Occipital lobe (tissue), 2 donors: Measurements from ENCODE around the gene PLCB4. TPM values are rescaled to one million over a fixed set of nuclear protein-coding genes. Genes with fewer than 3 reads are reported as not detected.

ENCODE experiments used
- DNase-seq: peaks from one replicate; lab custom pipeline; 2025; lab: John Stamatoyannopoulos, UW
- total RNA-seq: library from RNA; depleted of rRNA; stranded (reverse); fragments of >200 nt; gene quantifications from one replicate; pipeline ENCODE4 v1.2.3, GENCODE V29; 2014

PLCB4 gene
- total RNA-seq, 1 donor from 2014 or later, result 12.6 TPM

- DNase-seq, result no peak
Observed at GRCh38 chr20:9491324-9491723, 422.4 kb downstream of the PLCB4 start.

DNA sequence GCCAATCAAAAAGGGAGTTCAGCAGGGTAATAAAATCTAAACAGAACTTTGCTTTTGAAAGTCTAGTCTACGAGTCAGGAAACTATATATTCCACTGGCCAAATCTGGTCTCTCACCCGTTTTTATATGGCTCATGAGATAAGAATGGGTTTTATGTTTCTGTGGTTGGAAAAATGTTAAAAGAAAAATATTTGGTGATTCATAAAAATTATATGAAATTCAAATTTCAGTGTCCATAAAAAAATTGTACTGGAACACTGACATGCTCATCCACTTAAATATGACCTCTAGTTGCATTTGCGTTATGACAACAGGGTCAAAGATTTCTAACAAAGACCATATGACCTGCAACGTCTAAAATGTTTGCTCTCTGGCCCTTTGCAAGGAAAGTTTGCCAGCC lies 423.2 kb downstream of the PLCB4 start:
- DNase-seq, result no peak

GRCh38 chr20:9493803-9494202 lies 424.9 kb downstream of the PLCB4 start:
- DNase-seq, result no peak

GRCh38 chr20:9495701-9496100 lies 426.8 kb downstream of the PLCB4 start:
- DNase-seq, result no peak

GRCh38 chr20:9496155-9496554 lies 427.3 kb downstream of the PLCB4 start:
- DNase-seq, result no peak

DNA sequence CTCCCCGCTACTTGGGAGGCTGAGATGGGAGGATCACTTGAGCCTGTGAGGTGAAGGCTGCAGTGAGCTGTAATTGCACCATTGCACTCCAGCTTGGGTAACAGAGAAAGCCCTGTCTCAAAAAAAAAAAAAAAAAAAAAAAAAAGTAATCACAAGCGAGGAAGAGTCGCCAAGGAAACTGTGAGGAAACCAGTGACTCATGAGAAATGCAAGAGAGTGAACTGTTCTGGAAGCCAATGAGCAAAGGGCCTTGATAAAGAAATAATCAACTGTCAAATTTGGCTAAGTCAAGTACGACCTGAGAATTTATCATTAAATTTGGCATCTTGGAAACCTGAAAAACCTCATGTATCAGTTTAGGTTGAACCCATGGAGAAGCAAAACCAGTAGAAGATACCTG lies 429.4 kb downstream of the PLCB4 start:
- no peak for DNase-seq

GRCh38 chr20:9499126-9499899 lies 430.4 kb downstream of the PLCB4 start:
- no peak for DNase-seq

DNA sequence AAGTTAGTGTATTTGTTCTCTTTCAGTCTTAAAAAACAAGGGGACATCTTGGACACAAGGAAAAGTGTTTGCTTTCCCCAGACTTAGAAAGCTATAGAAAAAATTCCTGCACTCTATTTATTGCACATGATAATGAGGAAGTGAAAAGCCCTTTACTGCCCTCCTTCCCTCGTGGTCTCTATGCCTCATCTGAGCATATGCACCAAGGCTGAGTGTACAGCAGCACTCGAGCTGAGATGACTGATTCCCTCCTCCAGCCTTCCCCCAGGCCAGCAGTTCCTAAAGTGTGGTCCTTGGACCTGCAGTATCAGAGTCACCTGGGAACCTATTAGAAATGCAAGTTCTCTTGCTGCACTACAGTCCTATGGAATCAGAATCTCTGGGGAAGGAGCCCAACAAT lies 431.2 kb downstream of the PLCB4 start:
- no peak for DNase-seq

DNA sequence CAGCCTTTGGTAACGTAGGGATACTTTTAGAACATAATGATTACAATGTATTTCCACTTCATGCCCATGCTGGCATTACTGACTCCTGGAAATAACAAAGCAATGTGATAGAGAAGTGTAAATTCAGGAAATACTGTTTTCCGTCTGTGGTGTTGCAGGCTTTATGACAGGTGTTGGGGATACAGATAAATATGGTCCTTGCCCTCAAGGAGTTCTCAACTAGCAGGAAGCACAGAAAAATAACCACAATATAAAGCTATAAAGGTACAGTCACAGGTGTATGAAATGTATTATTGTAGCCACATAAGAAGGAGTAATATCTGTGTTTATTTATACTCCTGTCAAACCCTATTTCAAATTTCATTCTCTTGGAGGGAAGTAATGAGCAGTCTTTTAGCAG lies 432.6 kb downstream of the PLCB4 start:
- no peak for DNase-seq

DNA sequence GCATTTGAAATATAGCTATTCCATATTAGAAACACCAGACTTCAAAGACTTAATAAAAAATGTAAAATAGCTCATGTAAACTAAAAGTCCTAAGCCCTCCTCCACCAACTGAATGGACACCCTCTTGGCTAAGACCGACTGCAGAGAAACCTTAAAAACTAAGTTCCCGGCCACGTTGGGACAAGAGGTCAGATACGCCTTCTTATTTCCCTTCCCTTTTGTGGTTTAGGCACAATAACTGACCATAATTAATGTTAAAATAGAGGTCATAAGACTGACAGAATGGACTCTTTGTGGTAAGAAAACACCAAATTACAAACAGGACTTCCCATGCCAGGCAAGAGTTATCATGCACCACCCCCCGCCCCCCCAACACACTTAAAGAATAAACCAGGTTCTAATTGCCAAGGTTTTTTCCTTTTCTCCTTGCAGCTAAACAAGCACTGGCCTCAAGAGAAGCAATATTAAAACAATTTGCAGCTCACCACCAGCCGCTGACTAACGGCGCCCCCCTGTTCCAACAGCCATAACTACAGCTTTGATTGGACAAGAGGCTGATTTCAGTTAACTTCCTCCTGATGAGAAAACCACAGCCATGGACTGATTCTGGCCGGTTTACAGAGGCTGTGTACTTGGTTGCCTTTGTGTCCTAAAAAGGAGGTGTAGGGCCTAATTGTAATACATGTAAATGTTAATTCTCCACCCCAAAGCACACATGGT lies 434.8 kb downstream of the PLCB4 start:
- DNase-seq, result no peak

DNA sequence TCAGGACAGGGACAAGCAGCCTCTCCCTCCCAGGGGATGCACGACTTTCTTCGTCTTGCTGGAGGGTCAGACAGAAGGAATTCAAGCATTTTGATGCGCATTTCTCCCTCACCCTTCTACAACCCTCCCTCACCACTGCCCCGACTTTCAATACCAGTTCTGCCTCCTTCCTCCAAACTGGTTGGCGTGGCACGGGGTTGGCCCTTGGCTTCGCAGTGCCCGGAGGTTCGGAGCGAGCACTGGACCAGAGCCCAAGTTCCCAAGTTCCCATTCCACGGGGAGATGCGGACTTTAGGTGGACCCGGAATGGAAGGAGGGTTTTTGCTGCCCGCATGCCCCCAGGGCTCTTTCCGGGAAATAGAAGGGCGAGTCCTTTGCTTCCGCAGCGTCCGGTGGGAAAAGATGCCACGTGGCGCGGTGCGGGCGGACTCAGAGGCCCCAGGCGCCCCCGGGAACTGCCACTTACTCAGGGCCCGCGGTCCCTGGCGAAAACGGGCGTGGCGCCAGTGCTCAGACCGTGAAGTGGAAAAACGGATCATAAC lies 437.5 kb downstream of the PLCB4 start:
- no peak for DNase-seq

- no peak for DNase-seq
Observed at GRCh38 chr20:9506964-9507369, 438.1 kb downstream of the PLCB4 start.

GRCh38 chr20:9507544-9508239 lies 438.8 kb downstream of the PLCB4 start:
- DNase-seq, result no peak

DNA sequence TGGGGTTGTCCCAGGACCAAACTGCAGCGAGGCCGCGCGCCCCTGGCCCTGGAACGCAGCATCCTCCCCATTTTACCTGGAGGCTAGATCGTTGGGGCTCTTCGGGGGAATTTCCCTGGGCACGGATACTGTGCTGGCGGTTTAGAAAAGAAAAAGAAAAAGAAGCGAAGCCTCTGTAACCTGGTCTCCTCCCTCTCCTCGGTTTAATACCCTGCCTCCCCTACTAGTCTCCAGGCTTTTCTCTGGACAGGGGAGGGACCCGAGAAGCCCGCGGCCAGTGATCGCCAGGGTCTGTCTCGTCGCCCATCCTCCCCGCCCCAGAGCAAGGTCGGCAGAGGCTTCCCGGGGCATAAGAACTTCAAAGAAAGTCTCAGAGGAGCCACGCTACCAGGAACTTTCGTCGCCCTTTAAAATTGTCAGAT lies 439.4 kb downstream of the PLCB4 start:
- no peak for DNase-seq

DNA sequence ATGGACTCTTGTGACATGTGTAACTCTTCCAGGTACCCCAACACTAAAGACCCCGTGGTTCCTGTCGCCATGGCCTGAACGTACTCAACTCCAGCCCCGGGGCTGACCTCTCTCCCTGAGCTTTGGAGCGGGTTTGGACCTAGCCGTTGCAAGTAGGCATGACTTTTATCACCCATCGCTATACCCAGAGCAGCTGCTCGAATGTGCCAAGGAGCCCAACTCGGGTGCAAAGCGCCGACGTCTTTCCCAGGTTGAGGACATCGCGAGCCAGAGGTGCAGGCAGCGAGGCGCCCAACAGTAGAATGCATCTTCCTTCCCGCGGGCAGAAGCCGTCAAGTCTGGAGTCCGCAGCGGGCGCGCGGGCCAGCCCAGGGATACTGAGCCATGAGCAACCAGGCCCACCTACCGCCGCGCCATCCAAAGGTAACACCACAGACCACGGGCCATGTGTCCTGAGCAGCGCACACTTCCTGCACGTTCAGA lies 439.9 kb downstream of the PLCB4 start:
- DNase-seq, result no peak

GRCh38 chr20:9509246-9509645 lies 440.4 kb downstream of the PLCB4 start:
- no peak for DNase-seq

GRCh38 chr20:9510911-9511310 lies 442.0 kb downstream of the PLCB4 start:
- no peak for DNase-seq

- DNase-seq, result no peak
Observed at GRCh38 chr20:9514072-9514460, 445.2 kb downstream of the PLCB4 start.

- peak; percentile 34 for DNase-seq
Observed at GRCh38 chr20:9514461-9515213, 445.8 kb downstream of the PLCB4 start, which contains the start of gene LAMP5. LAMP5 (plus strand) TSS chr20:9514590; CDS start chr20:9514853, 263 bp downstream.

DNA sequence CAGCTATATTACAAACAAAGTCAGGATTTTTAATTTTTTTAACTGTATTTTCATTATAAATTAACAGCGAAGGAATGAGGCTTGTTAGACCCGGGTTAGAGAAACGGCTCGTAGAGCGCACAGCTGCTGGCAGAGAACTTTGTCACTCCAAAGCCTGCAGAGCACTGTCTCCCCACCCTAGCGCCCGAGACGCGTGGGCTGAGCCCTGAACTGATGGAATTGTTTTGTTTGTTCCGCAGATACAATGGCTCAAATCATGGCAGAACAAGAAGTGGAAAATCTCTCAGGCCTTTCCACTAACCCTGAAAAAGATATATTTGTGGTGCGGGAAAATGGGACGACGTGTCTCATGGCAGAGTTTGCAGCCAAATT lies 446.3 kb downstream of the PLCB4 start:
- DNase-seq, result no peak

GRCh38 chr20:9515741-9516233 lies 446.9 kb downstream of the PLCB4 start:
- DNase-seq, result no peak
